T-helper 2 cell (primary cell): ENCODE data around the gene ZNF107.

Experiments
- DNase-seq, 5 experiments: peaks; one replicate each; pipeline versions ENCODE4 v3.0.0 to v3.0.0-alpha.2; 2012 to 2022
- total RNA-seq, 2 donors: gene quantifications; one replicate each; lab custom pipeline; 2026; lab: John Stamatoyannopoulos, UW

The ZNF107 gene
- total RNA-seq: 24.6 to 43.4 reads per million in 2 donors

- DNase-seq: peak; percentile 58 to 97 (median 79)
Observed at GRCh38 chr7:64665980-64666662, at the start of gene ZNF107. ZNF107 (plus strand) TSS chr7:64666133; CDS start chr7:64666283, 150 bp downstream.

- DNase-seq: peak in 2 of 5 experiments; percentile 23 to 35
Observed at GRCh38 chr7:64618785-64619456, 47.0 kb upstream of the ZNF107 start.

- DNase-seq: peak in 1 of 5 experiments; percentile 10
Observed at GRCh38 chr7:64619705-64620104, 46.2 kb upstream of the ZNF107 start.

GRCh38 chr7:64621656-64622055, 44.3 kb upstream of the ZNF107 start:
- no peak for DNase-seq

GRCh38 chr7:64625114-64626082, 40.5 kb upstream of the ZNF107 start:
- no peak for DNase-seq

- DNase-seq: no peak
Observed at GRCh38 chr7:64626083-64626469, 39.9 kb upstream of the ZNF107 start.

GRCh38 chr7:64626557-64626956, 39.4 kb upstream of the ZNF107 start:
- no peak for DNase-seq

- no peak for DNase-seq
Observed at GRCh38 chr7:64628192-64628591, 37.7 kb upstream of the ZNF107 start.

GRCh38 chr7:64628721-64629120, 37.2 kb upstream of the ZNF107 start:
- no peak for DNase-seq

- DNase-seq: no peak
Observed at GRCh38 chr7:64630496-64630895, 35.4 kb upstream of the ZNF107 start.

GRCh38 chr7:64632029-64632428, 33.9 kb upstream of the ZNF107 start:
- DNase-seq: no peak

GRCh38 chr7:64633401-64633800, 32.5 kb upstream of the ZNF107 start:
- DNase-seq: no peak

GRCh38 chr7:64634406-64635062, 31.4 kb upstream of the ZNF107 start:
- DNase-seq: no peak

- DNase-seq: no peak
Observed at GRCh38 chr7:64636386-64636785, 29.5 kb upstream of the ZNF107 start.

- DNase-seq: no peak
Observed at GRCh38 chr7:64637521-64638445, 28.1 kb upstream of the ZNF107 start.

- DNase-seq: no peak
Observed at GRCh38 chr7:64638822-64639221, 27.1 kb upstream of the ZNF107 start.

- no peak for DNase-seq
Observed at GRCh38 chr7:64639267-64640001, 26.5 kb upstream of the ZNF107 start.

- DNase-seq: no peak
Observed at GRCh38 chr7:64640504-64640903, 25.4 kb upstream of the ZNF107 start.

- no peak for DNase-seq
Observed at GRCh38 chr7:64642046-64642445, 23.9 kb upstream of the ZNF107 start.

- DNase-seq: no peak
Observed at GRCh38 chr7:64642875-64643274, 23.1 kb upstream of the ZNF107 start.

- no peak for DNase-seq
Observed at GRCh38 chr7:64643566-64643965, 22.4 kb upstream of the ZNF107 start.
